HG03159 (cell line): ENCODE data around the gene ZCCHC24.
"Not testable (repeated sequence)": the region's sequence is repeated elsewhere in the genome, so short reads cannot be mapped to it uniquely, and the experiment has no call there.

Experiments
- ATAC-seq: cut with Tn5 transposase; IDR thresholded peaks from one replicate; pipeline ENCODE4 v1.9.1; 2021; ENCODE audit warnings: mild to moderate bottlenecking, moderate library complexity; ENCODE audit not compliant: unreplicated experiment

The ZCCHC24 gene

DNA sequence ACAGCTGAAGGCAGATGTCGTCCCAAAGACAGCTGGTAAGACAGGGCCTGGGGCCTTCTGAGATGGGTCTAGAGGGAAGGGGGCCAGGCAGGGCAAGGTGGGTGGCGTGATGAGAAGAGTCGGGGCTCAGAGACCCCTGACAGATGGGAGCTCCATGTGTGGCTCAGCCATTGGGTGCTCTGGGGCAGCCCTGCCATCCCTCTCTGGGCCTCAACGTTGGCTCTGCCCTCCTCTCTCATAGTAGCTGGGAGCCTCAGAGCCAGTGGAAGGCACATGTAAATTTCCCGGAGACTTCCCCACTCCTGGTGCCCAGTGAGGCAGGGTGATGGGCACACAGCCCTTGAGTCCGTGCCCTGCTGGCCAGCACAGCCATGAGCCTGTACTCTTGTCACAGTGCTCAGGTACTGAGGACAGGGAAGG, 96.3 kb downstream of the ZCCHC24 start:
- ATAC-seq: no peak

DNA sequence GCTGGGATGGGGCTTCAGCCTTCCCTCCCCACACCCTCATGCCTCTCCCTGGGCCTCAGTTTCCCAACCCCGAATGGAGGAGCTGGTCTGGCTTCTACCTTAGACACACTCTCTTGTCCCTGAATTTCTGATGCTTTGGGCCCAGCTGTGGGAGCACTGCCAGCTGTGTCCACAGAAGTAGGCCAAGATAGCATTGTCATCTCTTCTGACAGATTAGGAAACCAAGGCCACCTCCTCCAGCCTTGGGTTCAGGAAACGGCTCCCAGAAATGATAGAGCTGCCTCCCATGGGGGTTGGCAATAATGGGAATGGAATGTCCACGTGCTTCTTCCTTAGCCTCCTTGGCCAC, 96.8 kb downstream of the ZCCHC24 start:
- no peak for ATAC-seq

DNA sequence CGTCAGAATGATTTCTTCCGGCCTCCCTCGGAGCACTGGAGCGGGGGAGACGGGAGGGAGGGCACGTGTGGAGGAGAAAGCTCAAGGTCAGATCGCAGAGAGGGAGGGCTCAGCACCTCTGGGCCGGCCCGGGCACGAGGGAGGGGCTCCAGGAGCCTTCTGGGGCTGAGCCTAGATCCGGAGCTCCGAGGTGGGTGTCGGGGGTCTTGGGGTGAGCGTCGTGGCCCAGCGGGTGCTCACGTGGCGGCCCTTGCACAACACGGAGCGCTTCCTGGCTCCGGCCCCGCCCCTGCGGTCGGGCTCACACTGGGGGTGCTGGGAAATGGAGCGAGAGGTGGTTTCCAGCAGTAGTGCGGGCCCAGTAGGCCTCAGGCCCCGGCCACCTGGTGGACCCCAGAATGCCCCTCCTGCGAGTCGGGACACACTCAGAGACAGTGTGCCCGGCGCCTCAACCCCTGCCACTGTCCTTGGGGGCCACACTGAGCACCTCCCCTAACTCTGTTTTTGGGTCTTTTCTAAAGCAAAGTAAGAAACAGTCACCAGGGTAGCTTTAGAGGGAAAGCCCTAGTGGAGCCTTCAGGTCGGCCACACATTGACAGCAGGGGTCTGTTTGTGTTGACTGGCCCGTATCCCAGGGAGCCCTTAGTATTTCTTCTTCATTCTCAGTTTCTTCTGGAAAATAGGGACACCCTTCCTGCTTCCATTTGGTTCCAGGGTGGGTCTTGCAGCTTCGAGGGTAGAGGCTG, 97.4 kb downstream of the ZCCHC24 start:
- peak; percentile 66 for ATAC-seq

DNA sequence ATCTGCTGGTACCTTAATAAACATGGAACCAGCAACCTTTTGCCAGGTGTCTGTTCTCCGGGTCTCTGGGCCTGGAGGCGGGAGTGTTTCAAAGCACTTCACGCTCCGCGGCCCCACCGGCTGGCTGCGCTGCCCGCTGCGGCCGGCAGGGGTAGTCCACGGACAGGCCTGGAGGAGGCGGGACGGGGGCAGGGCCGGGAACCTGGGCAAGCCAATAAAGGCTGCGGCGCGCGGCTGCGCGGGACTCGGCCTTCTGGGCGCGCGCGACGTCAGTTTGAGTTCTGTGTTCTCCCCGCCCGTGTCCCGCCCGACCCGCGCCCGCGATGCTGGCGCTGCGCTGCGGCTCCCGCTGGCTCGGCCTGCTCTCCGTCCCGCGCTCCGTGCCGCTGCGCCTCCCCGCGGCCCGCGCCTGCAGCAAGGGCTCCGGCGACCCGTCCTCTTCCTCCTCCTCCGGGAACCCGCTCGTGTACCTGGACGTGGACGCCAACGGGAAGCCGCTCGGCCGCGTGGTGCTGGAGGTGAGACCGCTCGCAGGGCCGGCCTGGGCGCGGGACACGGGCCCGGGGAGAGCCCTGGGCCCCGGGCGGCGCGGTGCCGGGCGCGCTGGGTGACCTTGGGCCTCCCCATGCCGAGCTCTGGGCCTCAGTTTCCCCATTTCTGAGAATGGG, 98.1 kb downstream of the ZCCHC24 start, which contains the start of gene PPIF:
Gene PPIF (plus strand): TSS at position 244 of the 668 bp plus-strand sequence. CDS start 80 bp downstream, at position 324.
- ATAC-seq: peak; percentile 79

DNA sequence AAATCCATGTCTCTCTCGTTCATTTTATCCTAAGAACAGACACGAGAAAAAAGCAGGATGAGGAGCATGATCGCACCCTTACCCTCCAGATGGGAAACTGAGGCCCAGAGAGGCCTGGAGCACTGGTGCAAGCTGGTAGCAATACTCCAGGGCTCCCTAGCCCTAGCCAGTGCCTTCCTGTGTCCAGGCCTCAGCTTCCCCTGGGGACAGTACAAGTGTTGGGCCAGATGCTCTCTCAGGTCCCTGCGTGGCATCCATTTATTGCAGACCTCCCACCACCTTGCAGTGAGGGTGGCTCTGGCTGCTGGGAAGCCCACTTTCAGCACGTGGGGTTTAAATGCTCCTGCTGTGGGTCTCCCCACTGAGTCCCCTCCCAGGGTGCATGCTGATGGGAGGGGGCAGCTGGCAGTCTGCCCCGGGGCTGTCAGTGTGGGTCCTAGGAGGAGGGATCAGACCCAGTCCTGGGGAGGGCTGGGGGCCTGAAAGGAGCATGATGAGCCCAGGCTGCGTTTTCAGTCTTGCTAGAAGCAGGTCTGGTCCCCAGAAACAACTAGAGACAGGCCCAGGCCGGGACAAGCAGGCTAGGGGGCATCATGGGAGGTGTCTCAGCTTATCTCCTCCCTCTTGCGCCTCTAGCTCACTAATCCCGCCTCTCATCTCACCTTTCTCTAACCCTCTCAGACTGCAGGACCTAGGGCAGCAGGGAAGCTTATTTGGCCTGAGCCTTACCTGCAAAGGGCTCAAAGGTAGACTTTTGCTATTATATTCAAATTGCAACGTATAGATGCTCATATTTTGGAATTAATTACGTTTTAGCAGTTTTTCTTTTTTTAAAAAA, 98.8 kb downstream of the ZCCHC24 start:
- no peak for ATAC-seq

DNA sequence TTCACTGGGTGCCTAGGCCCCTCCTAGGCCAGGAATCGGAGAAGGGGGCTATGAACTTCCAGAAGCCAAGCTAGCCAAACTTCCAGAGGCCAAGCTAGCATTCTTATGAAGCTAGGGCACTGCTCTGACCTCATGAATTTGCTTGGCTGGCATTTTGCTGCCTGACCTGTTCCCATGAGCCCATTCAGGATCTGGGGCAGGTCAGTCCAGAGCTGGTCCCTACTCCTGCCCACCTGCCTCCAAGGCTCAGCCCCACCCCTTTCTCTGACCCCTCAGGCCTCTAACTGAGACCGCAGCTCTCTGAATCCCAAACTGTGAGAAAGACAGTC, 99.4 kb downstream of the ZCCHC24 start:
- no peak for ATAC-seq

DNA sequence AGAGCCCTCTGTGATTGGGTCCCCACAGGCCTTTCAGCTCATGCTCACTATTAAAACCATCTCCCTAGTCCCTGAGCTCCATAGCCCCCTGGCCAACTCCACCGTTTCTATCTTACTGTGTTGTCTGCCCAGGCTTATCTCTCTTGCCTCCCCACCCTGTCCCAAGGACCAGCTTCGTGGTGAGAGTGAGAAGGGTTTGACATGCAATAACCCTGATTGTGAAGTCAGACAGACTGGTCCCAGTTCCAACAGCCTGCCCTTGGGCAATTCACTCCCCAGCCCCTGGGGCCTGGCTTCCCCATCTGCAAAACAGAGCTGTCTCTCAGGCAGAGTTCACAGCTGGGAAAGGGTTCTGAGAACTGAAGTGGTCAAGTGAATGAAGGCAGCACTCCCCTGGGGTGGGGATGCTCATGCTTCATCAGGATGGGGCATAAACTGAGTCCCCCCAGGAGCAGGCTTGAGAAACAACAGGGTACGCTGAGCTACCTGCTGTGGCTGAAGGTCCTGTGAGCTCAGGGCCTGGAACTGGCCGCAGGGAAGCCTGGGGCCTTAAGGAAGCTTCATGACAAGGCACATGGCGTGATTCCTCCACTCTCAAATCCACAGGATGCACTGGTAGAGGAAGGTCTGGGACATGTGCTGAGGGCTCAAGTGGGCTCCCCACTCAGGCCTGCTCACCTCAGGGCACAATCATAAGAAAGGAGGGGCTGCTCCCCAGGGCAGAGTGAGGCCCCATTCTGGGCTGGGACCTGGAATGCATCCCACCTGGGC, 100.0 kb downstream of the ZCCHC24 start:
- no peak for ATAC-seq

DNA sequence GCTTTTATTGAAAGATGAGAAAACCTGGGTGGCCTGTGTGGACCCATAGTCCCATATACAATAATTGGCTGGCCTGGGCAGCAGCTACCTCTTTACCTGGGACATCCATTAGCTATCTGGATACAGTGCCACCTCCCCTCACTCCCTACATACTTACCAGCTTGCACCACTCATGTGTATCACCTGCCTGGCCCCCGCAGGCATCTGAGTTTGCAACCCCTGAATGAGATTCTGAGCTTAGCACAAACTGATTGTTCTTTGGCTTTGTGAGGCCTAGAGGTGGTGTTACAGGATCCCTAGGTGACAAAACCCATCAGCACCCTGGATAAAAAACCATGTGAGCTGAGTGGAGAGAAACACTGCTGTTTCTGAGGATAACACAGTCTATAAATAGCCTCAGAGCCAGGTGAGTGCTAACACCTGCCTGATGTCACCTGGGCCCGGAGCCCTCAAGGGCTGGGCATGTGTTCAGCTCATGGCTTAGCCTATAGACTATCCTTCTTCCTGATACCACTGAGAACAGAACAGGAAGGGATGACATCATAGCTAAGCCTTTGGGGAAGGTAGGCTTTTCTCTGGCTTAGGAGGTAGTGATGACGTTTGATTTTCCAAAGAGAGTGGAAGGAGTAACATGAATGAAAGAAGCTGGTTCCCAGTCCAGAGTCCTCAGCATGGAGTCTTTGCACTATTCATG, 100.8 kb downstream of the ZCCHC24 start:
- ATAC-seq: no peak

DNA sequence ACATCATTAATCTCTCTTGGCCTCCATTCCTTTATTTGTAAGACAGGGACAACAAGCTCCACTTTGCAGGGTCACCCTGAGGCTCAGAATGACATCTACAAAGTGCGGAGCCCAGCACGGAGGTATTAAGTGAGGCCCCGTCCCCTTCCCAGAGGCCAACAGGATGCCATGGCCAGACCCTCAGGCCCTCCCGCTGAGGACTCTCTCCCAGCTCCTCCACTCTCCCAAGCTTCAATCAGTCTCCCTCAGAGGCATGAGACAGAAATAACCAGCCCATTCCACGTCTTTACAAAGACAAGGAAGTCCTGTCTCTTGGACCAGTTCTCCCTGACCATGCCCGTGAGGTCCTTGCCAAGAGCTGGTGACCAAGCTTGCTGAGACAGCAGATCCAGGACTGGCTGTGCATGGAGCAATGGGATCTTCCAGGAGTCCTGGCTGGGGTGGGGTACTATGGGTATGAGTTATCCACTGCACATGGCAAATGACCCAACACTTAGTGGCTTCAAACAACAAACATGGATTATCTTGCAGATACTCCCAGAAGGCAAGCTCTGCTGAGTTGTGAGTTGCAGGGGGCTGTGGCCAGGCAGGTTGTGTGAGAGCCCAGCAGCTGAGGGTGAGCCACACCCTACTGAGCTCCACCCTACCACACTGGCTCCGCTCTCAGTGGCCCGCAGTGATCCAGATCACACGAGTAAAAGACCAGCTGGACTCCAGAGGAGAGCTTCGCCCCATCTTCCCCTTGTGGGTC, 102.4 kb downstream of the ZCCHC24 start:
- ATAC-seq: no peak

DNA sequence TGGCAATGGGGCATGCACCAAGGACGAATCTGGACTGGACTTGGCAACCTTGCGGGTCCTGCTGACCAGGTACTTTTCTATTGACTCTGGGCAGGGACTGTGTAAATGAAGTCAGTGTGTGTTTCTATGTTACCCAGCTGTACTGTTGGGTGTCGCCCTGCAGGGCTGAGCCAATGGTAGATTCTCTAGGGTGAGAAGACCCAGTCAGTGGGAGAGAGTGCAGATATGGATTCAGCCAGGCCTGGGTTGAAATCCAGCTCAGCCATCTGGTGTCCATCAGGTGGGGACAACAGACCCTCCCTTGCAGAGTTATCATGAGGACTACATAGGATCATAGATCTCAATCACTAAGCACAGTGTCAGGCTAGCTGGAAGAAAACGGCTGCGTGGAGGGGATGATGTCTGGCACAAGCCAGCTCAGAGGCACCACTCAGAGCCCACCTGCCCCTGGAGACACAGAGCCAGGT, 103.1 kb downstream of the ZCCHC24 start:
- no peak for ATAC-seq

DNA sequence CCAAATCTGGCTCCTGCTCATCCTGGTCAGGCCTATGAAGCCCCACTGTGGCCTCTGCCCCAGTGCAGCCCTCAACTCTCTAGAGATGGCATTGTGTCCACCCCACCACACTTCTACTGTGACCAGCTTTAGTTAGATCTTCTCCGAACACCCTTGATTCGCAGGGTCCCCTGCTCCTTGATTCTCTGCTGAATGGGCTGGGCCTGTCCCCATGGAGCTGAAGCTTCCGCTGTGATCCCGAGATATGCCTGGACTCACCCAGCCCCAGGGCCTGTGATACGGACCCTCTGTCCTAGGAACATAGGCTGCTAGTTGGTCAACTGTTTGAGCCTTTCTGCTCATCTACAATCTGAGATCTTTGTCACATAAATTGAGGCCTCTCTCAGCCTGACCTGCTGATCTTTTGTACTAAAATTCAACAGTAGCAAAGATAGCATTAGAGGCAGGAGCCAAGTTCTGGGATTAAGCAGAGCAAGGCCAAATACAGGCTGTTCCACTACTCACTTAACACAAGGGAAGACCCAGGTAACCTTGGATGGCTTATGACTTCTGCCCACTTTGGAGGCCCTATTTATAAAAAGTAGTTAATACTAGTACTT, 104.7 kb downstream of the ZCCHC24 start:
- ATAC-seq: no peak

DNA sequence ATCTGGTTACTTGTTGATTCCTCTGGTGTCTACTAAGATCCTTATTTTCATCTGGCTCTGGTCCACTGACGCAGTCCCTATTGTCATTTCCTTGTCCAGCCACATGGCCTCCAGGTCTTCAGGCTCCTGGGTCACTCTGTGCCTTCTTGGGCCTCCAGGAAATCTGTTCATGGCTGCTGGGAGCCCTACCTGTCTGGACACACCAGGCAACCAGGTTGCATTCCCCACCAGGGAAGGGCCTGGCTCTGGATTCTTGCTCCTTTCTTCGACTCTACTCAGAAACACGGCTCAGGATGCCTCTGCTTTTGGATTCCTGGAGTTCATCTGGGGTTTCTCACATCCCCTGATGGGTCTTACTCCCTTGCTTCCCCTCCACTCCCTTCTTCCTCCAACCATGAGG, 106.2 kb downstream of the ZCCHC24 start:
- no peak for ATAC-seq

DNA sequence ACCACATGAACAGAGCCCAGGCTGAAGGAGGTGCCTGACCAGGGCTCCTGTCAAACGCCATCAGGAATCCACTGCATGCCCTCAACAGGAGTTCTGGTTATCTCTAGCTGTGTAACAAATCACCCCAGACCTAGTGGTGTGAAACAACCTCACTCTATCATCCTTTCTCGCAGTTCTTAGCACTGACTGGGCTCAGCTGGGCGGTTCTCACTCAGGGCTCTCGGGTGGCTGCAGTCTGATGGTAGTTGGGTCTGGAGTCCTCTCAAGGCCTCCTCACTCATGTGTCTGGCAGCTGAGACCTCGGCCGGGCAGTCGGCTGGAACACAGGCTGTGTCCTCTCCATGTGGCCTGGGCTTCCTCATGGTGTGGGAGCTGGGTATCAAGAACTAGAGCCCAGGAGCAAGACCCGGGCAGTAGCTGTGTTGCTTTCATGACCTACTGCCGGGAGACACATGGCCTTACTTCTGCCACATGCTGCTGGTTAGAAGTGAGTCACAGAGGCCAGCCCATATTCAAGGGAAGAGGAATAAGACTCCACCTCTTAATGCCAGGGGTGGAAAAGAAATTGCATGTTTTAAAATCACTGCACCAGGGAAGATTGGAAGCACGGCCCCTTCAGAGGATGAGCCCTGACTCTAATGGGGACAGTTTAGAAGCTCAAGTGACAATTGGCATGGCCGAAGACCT, 107.5 kb downstream of the ZCCHC24 start:
- not testable (repeated sequence) for ATAC-seq

DNA sequence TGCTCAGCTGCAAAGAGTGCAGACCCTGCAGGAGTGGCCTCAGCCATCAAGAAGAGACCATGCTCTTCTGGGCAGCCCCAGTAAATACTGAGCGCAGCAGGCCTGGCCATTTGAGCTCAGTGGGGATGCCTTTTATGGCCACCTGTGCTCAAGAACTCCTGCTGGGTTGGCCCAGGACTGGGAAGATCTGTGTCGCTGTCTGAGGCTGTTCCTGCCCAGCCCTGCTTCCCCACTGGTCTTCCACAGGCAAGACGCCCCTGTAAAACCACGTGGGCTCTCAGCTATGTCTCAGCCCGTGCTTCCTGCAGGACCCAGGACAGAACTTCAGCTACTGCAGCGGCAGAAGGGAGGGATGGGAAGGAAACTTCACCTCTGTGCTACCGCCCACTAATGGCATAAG, 108.7 kb downstream of the ZCCHC24 start:
- ATAC-seq: no peak

DNA sequence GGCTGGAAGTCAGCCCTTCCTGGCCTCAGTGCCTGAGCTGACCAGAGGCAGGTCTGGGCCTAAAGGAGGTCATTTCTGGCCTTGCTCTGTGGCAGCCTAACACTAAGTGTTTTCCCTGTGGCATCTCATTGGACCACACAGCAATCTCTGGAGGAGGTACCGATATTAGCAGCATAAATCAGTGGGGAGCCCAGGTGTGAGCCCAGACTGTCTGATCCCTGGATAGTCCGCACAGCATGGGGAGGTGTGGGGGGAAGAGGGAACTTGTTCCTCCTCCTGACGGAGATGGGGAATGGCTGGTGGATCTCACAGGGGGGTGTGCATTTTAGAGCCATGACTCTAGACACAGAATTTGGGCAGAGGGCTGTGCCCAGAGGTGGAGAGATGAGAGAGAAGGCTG, 109.1 kb downstream of the ZCCHC24 start:
- no peak for ATAC-seq

DNA sequence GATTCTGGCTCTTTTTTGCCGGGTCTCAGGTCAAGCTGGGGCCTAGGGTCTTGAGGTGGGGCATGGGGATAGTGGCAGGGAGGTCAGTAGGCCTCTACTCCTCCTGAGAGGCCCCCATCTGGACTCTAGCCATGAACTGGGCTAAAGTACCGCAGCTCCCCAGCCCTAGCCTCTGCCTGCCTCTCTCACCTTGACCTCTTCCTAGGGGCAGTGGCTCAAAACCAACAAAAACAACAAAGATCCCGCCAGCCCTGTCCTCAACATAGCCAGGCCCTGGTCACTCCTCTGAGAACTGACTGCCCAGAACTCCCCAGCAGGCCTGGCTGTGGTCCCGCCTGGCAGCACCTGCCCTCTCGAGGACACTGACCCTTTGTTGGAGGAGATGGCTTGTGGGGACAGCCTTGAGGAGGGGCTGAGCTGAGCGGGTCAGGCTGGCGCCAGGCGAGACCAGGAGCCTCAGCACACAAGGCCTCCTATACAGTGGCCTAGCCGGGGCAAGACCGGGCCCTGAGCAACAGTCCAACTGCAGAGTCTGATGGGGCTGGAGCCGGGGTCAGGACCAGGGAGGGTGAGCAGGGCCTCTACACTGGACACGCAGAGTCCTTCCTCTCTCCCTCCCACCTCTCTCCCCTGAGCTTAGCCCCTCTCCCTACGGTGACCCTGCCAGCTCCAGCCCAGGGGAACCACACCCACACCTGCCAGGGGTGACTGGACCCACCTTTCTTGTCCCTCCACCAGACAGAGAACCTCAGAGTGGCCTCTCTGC, 109.8 kb downstream of the ZCCHC24 start:
- ATAC-seq: no peak

DNA sequence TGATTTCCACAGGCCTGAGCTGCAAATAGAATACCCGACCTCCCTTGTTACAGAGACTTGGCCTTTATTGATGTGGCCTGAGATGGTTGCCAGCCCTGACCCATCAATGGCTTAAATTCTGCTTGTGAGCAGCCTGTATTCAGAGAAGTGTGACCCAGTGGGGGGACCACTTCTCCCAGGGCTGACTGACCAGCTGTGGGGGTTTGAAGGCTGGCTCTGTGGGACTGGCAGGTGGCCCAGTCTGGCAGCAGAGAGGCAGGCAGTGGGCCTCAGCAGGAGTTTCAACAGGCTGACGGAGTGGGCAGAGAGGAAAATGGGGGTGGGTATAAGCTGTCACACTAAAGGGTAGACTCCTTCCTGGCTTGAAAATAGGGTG, 110.3 kb downstream of the ZCCHC24 start:
- no peak for ATAC-seq

DNA sequence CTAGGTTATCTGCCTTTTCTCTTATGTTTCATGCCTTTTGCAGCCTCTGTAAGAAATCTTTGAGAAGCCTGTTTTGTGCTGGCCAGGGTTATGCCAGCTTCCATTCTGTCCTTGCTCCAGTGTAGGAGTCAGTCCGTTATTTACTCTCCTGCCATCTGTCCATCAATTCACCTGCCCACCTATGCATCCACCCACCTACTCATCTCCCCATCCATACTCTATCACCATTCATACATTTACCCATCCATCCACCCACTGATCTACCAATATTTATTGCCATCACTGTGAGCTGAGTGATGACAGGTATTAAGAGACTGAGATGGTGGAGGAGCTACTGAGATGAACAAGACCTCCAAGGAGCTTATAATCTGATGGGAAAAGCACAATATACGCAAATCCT, 110.9 kb downstream of the ZCCHC24 start:
- no peak for ATAC-seq
